HepG2 (cell line): ENCODE measurements around the gene ZNF341. TPM values are rescaled to one million over a fixed set of nuclear protein-coding genes. Genes with fewer than 3 reads are reported as not detected.
A peak's percentile ranks its signal among the peaks of the same experiment; 100 is the strongest.

ENCODE experiments used
- BORCS8-MEF2B ChIP-seq: sonication (generic); formaldehyde crosslinking; IDR thresholded peaks from 2 replicates; pipeline ENCODE4 v1.8.0; 2022; ENCODE audit warnings: mild to moderate bottlenecking, missing genetic modification reagents
- FOXC1 ChIP-seq: sonication (generic); formaldehyde crosslinking; IDR thresholded peaks from 2 replicates; pipeline ENCODE4 v1.8.0; 2022; ENCODE audit warnings: mild to moderate bottlenecking, missing genetic modification reagents, borderline replicate concordance
- HOXA3 ChIP-seq: sonication (generic); formaldehyde crosslinking; IDR thresholded peaks from 2 replicates; pipeline ENCODE4 v1.5.0; 2020; ENCODE audit warnings: missing genetic modification reagents
- IRF2 ChIP-seq: IDR thresholded peaks from 2 replicates; pipeline ENCODE4 v1.6.1; 2018; ENCODE audit warnings: missing genetic modification reagents, missing compliant biosample characterization
- KLF16 ChIP-seq, 2 experiments: sonication (generic) in 1 of 2; formaldehyde crosslinking in 1 of 2; IDR thresholded peaks; 2 replicates each; pipeline versions ENCODE4 v1.6.1 to v1.8.0; 2016 to 2023; ENCODE audit warnings: missing genetic modification reagents in 2 of 2, missing compliant biosample characterization in 1 of 2
- MIER2 ChIP-seq: IDR thresholded peaks from 2 replicates; pipeline ENCODE4 v1.6.1; 2016; ENCODE audit warnings: missing biosample characterization, missing genetic modification reagents
- POGZ ChIP-seq: sonication (generic); formaldehyde crosslinking; IDR thresholded peaks from 2 replicates; pipeline ENCODE4 v1.4.0; 2020; ENCODE audit warnings: mild to moderate bottlenecking, missing genetic modification reagents
- PRMT3 ChIP-seq: sonication (generic); formaldehyde crosslinking; IDR thresholded peaks from 2 replicates; pipeline ENCODE4 v1.8.1; 2022; ENCODE audit warnings: low read depth, mild to moderate bottlenecking, moderate library complexity, missing genetic modification reagents, borderline replicate concordance
- SALL1 ChIP-seq: sonication (generic); formaldehyde crosslinking; IDR thresholded peaks from 2 replicates; pipeline ENCODE4 v1.8.0; 2022; ENCODE audit warnings: mild to moderate bottlenecking, missing genetic modification reagents
- SNAPC2 ChIP-seq: sonication (generic); formaldehyde crosslinking; IDR thresholded peaks from 2 replicates; pipeline ENCODE4 v1.8.1; 2022; ENCODE audit warnings: mild to moderate bottlenecking, missing genetic modification reagents
- SP5 ChIP-seq: IDR thresholded peaks from 2 replicates; pipeline ENCODE4 v1.6.1; 2016; ENCODE audit warnings: low read depth, borderline replicate concordance
- SYNCRIP ChIP-seq: fragments of 200-400 bp; formaldehyde crosslinking; IDR thresholded peaks from 2 replicates; pipeline ENCODE4 v1.6.1; 2018; ENCODE audit warnings: mild to moderate bottlenecking, low read depth, low read length; ENCODE audit not compliant: insufficient read depth
- WIZ ChIP-seq: sonication (generic); formaldehyde crosslinking; IDR thresholded peaks from 2 replicates; pipeline ENCODE4 v1.5.1; 2020; ENCODE audit warnings: mild to moderate bottlenecking, missing genetic modification reagents
- ZBTB38 ChIP-seq: sonication (generic); formaldehyde crosslinking; IDR thresholded peaks from 2 replicates; pipeline ENCODE4 v1.5.1; 2020; ENCODE audit warnings: mild to moderate bottlenecking, missing genetic modification reagents
- ZBTB7B ChIP-seq: sonication (generic); formaldehyde crosslinking; IDR thresholded peaks from 2 replicates; pipeline ENCODE4 v1.4.0; 2020; ENCODE audit warnings: missing genetic modification reagents
- ZFP90 ChIP-seq: sonication (generic); formaldehyde crosslinking; IDR thresholded peaks from 2 replicates; pipeline ENCODE4 v1.8.0; 2022; ENCODE audit warnings: missing genetic modification reagents, mild to moderate bottlenecking, inconsistent platforms, borderline replicate concordance
- ZMYM4 ChIP-seq: sonication (generic); formaldehyde crosslinking; IDR thresholded peaks from 2 replicates; pipeline ENCODE4 v1.8.1; 2023; ENCODE audit warnings: mild to moderate bottlenecking, missing genetic modification reagents
- ZNF326 ChIP-seq: sonication (generic); formaldehyde crosslinking; IDR thresholded peaks from 2 replicates; pipeline ENCODE4 v1.4.0; 2020; ENCODE audit warnings: missing genetic modification reagents, borderline replicate concordance
- ZNF546 ChIP-seq: sonication (generic); formaldehyde crosslinking; conservative IDR thresholded peaks from 2 replicates; pipeline ENCODE4 v1.8.1; 2023; ENCODE audit warnings: mild to moderate bottlenecking, missing genetic modification reagents
- ZNF562 ChIP-seq: sonication (generic); formaldehyde crosslinking; IDR thresholded peaks from 2 replicates; pipeline ENCODE4 v1.8.0; 2022; ENCODE audit warnings: missing genetic modification reagents, borderline replicate concordance
- ZNF563 ChIP-seq: sonication (generic); formaldehyde crosslinking; IDR thresholded peaks from 2 replicates; pipeline ENCODE4 v1.8.0; 2022; ENCODE audit warnings: mild to moderate bottlenecking, moderate library complexity, missing genetic modification reagents
- ZZZ3 ChIP-seq: sonication (generic); formaldehyde crosslinking; IDR thresholded peaks from 2 replicates; pipeline ENCODE4 v1.4.0; 2020; ENCODE audit warnings: missing genetic modification reagents, mild to moderate bottlenecking, borderline replicate concordance
- polyA plus RNA-seq, 8 experiments: library from polyadenylated mRNA; depleted of rRNA in 3 of 8; stranded (reverse) in 7 of 8; unstranded in 1 of 8; fragments of >200 nt; fragmentation: Illumina TruSeq in 4 of 8; extraction: Trizol in 4 of 8; gene quantifications; 2 replicates each; pipeline versions ENCODE4 v1.2.1 to v1.2.3, GENCODE V29; 2011 to 2016; ENCODE audit warnings: low read depth in 4 of 8, missing spikeins in 1 of 8, mixed read lengths in 1 of 8; ENCODE audit not compliant: insufficient read depth in 1 of 8
- total RNA-seq, 5 experiments: library from RNA; depleted of rRNA; stranded (reverse); fragments of >200 nt; fragmentation: Illumina TruSeq; extraction: Trizol; gene quantifications; 2 replicates each; pipeline ENCODE4 v1.2.3, GENCODE V29; 2016; ENCODE audit warnings: low read depth in 1 of 5
- TF ChIP-seq, protein P1 (sequence below): sonication (generic); formaldehyde crosslinking; IDR thresholded peaks from 2 replicates; pipeline ENCODE4 v1.8.0; 2022; ENCODE audit warnings: missing genetic modification reagents, mild to moderate bottlenecking, moderate library complexity, borderline replicate concordance
- TF ChIP-seq, protein P2 (sequence below): sonication (generic); formaldehyde crosslinking; IDR thresholded peaks from 2 replicates; pipeline ENCODE4 v1.8.0; 2022; ENCODE audit warnings: mild to moderate bottlenecking, missing genetic modification reagents; ENCODE audit not compliant: insufficient replicate concordance
- TF ChIP-seq, protein P3 (sequence below): sonication (generic); formaldehyde crosslinking; IDR thresholded peaks from 2 replicates; pipeline ENCODE4 v1.5.1; 2020; ENCODE audit warnings: missing genetic modification reagents, mild to moderate bottlenecking, borderline replicate concordance

The ZNF341 gene
- total and polyA plus RNA-seq, 2 of the 13 experiments (the other 11 are each of a cell fraction or from before 2014, with no cell fraction given): 1.1 to 2.2 TPM

DNA sequence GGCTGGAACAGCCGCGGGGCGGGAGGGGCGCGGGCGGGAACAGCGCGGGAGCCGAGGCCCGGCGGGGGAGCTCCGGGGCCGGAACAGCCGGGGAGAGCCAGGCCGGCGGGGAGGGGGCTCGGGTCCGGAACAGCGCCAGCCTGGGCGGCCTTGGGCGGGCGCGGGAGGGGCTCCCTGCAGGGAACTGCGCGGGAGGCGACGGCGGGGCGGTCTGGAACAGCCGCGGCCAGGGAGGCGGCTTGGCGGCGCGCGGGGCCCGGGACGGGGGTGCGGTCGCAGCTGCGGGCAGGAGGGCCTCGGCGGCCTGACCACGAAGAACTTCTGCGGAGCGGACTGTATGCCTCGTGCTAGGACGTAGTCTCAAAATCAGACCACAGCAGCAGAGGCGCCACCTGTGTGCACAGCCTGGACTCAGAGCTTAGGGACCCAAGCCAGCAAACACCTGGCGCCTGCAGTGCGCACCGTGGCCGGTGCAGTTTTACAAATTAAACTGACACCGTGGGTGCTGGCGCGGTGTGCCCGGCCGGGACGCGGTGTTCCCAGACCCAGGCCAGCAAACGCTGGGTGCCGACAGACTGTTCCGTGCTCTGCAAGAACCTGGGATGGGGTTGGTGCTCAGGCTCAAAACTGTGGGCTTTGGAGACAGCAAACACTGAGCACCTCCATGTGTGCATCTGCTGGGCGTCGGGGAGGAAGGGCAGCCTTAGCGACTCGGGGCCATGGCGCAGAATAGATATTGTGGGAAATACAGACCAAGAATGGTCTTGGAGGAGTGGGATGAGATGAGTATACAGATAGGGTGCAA, 572 bp downstream of the ZNF341 start (continued):
- TF ChIP-seq, protein P1, sequence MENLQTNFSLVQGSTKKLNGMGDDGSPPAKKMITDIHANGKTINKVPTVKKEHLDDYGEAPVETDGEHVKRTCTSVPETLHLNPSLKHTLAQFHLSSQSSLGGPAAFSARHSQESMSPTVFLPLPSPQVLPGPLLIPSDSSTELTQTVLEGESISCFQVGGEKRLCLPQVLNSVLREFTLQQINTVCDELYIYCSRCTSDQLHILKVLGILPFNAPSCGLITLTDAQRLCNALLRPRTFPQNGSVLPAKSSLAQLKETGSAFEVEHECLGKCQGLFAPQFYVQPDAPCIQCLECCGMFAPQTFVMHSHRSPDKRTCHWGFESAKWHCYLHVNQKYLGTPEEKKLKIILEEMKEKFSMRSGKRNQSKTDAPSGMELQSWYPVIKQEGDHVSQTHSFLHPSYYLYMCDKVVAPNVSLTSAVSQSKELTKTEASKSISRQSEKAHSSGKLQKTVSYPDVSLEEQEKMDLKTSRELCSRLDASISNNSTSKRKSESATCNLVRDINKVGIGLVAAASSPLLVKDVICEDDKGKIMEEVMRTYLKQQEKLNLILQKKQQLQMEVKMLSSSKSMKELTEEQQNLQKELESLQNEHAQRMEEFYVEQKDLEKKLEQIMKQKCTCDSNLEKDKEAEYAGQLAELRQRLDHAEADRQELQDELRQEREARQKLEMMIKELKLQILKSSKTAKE (CRISPR knock-in tag): peak; percentile 49; the same call in 1 of the 2 replicates
- peak; percentile 95 for TF ChIP-seq HOXA3
- peak; percentile 37; the same call in 1 of the 2 replicates for TF ChIP-seq PRMT3
- peak; percentile 57; the same call in 1 of the 2 replicates for TF ChIP-seq SP5
- peak; percentile 43; the same call in 1 of the 2 replicates for TF ChIP-seq ZBTB38
- TF ChIP-seq BORCS8-MEF2B (CRISPR knock-in tag): peak; percentile 92; the same call in 1 of the 2 replicates
- peak; percentile 69; the same call in 1 of the 2 replicates for TF ChIP-seq ZBTB7B (CRISPR knock-in tag)
- TF ChIP-seq ZNF546: peak; percentile 97
- TF ChIP-seq ZNF563 (CRISPR knock-in tag): peak; percentile 97
- no peak for TF ChIP-seq ZNF326
- TF ChIP-seq ZFP90 (CRISPR knock-in tag): no peak
- peak; percentile 9; the same call in 1 of the 2 replicates for TF ChIP-seq MIER2 (CRISPR knock-in tag)
- peak; percentile 64; the same call in 1 of the 2 replicates for TF ChIP-seq ZZZ3 (CRISPR knock-in tag)
- TF ChIP-seq, protein P2, sequence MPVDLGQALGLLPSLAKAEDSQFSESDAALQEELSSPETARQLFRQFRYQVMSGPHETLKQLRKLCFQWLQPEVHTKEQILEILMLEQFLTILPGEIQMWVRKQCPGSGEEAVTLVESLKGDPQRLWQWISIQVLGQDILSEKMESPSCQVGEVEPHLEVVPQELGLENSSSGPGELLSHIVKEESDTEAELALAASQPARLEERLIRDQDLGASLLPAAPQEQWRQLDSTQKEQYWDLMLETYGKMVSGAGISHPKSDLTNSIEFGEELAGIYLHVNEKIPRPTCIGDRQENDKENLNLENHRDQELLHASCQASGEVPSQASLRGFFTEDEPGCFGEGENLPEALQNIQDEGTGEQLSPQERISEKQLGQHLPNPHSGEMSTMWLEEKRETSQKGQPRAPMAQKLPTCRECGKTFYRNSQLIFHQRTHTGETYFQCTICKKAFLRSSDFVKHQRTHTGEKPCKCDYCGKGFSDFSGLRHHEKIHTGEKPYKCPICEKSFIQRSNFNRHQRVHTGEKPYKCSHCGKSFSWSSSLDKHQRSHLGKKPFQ (CRISPR knock-in tag): peak; percentile 33
- peak; percentile 94 for TF ChIP-seq ZMYM4
- peak; percentile 63 for TF ChIP-seq SNAPC2 (CRISPR knock-in tag)
- peak; percentile 42; the same call in 1 of the 2 replicates for TF ChIP-seq WIZ (CRISPR knock-in tag)
- TF ChIP-seq, protein P3, sequence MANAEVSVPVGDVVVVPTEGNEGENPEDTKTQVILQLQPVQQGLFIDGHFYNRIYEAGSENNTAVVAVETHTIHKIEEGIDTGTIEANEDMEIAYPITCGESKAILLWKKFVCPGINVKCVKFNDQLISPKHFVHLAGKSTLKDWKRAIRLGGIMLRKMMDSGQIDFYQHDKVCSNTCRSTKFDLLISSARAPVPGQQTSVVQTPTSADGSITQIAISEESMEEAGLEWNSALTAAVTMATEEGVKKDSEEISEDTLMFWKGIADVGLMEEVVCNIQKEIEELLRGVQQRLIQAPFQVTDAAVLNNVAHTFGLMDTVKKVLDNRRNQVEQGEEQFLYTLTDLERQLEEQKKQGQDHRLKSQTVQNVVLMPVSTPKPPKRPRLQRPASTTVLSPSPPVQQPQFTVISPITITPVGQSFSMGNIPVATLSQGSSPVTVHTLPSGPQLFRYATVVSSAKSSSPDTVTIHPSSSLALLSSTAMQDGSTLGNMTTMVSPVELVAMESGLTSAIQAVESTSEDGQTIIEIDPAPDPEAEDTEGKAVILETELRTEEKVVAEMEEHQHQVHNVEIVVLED: peak; percentile 56
- peak; percentile 83 for TF ChIP-seq SALL1
- no peak for TF ChIP-seq IRF2
- TF ChIP-seq FOXC1 (CRISPR knock-in tag): peak; percentile 80
- peak; percentile 62 for TF ChIP-seq POGZ (CRISPR knock-in tag)
- TF ChIP-seq SYNCRIP: no peak
- no peak for TF ChIP-seq ZNF562 (CRISPR knock-in tag)
- TF ChIP-seq KLF16 (CRISPR knock-in tag; IDR thresholded peaks at IDR 0.05): peak in 1 of 2 experiments; percentile 93; a peak in 2 of 4 replicates
